AG04449 (cell line): ENCODE data around the gene MICB.
"Not testable (repeated sequence)": the region's sequence is repeated elsewhere in the genome, so short reads cannot be mapped to it uniquely, and the experiment has no call there.

Experiments used
- CTCF ChIA-PET: fragments of 350-600 bp; formaldehyde crosslinking; extraction: SDS; loops from one replicate; lab custom pipeline; 2021; ENCODE audit warnings: antibody characterized with exemption; lab: Yijun Ruan, JAX
- POLR2A ChIA-PET: fragments of 400-600, 350-600 bp; formaldehyde crosslinking; extraction: SDS; loops from one replicate; lab custom pipeline; 2020; ENCODE audit warnings: antibody characterized with exemption, inconsistent platforms; lab: Yijun Ruan, JAX
- DNase-seq: peaks from one replicate; pipeline ENCODE4 v3.0.0-alpha.2; 2010; ENCODE audit warnings: low read depth, low spot score
- H3K4me3 ChIP-seq: 2 replicates; pipeline ENCODE4 v1.5.1; 2011; ENCODE audit warnings: low read depth, mild to moderate bottlenecking, control low read depth, low read length
- TF ChIP-seq, protein P1 (sequence below): IDR thresholded peaks from one replicate; pipeline ENCODE4 v1.5.1; 2011; ENCODE audit warnings: mild to moderate bottlenecking, moderate library complexity, low read length, control low read depth, inconsistent platforms; ENCODE audit not compliant: insufficient read depth; ENCODE audit errors: missing control alignments

MICB gene

DNA sequence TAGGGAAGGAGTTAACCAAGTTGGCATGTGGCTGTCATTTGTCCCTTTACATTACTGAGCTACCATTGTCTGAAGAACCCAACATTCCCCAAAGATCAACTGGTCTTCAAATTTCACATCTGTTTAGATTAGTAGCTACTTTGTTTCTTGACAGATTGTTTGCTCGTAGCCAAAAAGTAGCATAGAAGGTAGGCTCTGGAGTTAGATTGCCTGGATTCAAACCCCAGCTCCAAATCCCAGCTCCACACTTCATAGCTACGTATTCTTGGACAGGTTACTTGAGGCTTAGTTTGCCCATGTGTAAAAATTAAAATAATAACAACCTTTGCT lies 50.6 kb downstream of the MICB start:
- ChIA-PET POLR2A (interaction anchor here (1.6 kb wide), 1 partner anchor 279 kb away, joined by 5 read pairs; the partner anchor contains the start of gene HSPA1B), CTCF (interaction anchor here (1.0 to 38.4 kb wide), 4 partner anchors 15 to 77 kb away, joined by 3 to 1569 read pairs (median 3); partner anchors contain the start of genes LST1, LTB, NCR3 and TNF)
- peak overlapping the region; percentile 58 for H3K4me3 ChIP-seq
- DNase-seq: no peak
- TF ChIP-seq, protein P1, sequence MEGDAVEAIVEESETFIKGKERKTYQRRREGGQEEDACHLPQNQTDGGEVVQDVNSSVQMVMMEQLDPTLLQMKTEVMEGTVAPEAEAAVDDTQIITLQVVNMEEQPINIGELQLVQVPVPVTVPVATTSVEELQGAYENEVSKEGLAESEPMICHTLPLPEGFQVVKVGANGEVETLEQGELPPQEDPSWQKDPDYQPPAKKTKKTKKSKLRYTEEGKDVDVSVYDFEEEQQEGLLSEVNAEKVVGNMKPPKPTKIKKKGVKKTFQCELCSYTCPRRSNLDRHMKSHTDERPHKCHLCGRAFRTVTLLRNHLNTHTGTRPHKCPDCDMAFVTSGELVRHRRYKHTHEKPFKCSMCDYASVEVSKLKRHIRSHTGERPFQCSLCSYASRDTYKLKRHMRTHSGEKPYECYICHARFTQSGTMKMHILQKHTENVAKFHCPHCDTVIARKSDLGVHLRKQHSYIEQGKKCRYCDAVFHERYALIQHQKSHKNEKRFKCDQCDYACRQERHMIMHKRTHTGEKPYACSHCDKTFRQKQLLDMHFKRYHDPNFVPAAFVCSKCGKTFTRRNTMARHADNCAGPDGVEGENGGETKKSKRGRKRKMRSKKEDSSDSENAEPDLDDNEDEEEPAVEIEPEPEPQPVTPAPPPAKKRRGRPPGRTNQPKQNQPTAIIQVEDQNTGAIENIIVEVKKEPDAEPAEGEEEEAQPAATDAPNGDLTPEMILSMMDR: no peak

- H3K4me3 ChIP-seq, DNase-seq, POLR2A ChIA-PET: not testable (repeated sequence)
- CTCF ChIA-PET: interaction anchor here (0.9 to 38.4 kb wide), 8 partner anchors 9 to 320 kb away, joined by 3 to 1569 read pairs (median 4); partner anchors contain the start of genes LST1, LTB, NCR3 and TNF
- TF ChIP-seq, protein P1: peak; percentile 21
These were observed 53.4 kb downstream of the MICB start for GRCh38 chr6:31551371-31551770.

- no peak for DNase-seq
- CTCF ChIA-PET: interaction anchor here (4.7 to 38.4 kb wide), 2 partner anchors 11 to 32 kb away, joined by 17 to 1569 read pairs; partner anchors contain the start of genes ATP6V1G2, LST1, LTB and NCR3
- POLR2A ChIA-PET: no interaction called here
- H3K4me3 ChIP-seq: no peak overlapping the region
- TF ChIP-seq, protein P1: no peak
These were observed 58.4 kb downstream of the MICB start for GRCh38 chr6:31556307-31556706.

DNA sequence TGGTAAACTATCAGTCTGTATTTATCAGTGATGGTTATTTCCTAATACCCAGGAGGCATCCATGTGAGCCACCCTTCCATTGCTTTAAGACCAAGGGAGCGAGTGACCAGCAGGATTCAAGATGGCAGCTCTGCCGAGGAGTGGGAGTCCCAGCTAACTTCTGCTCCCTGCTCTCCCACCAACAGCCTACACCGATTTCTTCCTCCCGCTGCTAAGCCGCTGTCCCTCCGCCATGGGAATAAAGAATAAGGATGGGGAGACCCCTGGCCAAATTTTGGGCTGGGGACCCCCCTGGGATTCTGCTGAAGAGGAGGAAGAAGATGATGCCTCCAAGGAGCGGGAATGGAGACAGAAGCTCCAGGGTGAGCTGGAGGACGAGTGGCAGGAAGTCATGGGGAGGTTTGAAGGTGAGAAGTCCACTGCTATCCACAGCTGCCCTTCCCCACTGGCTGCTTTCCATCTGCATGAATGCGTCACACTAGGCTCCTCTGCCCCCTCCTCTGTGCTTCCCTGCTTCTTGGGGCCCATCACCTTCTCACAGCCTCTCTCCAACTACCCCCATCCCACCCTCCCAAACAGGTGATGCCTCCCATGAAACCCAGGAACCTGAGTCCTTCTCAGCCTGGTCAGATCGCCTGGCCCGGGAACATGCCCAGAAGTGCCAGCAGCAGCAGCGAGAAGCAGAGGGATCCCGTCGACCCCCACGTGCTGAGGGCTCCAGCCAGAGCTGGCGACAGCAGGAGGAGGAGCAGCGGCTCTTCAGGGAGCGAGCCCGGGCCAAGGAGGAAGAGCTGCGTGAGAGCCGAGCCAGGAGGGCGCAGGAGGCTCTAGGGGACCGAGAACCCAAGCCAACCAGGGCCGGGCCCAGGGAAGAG lies 59.7 kb downstream of the MICB start:
- no peak for DNase-seq
- CTCF ChIA-PET: interaction anchor here (4.7 to 38.4 kb wide), 2 partner anchors 12 to 30 kb away, joined by 17 to 1569 read pairs; partner anchors contain the start of genes ATP6V1G2, LST1, LTB and NCR3
- POLR2A ChIA-PET: no interaction called here
- H3K4me3 ChIP-seq: no peak overlapping the region
- TF ChIP-seq, protein P1: no peak

DNA sequence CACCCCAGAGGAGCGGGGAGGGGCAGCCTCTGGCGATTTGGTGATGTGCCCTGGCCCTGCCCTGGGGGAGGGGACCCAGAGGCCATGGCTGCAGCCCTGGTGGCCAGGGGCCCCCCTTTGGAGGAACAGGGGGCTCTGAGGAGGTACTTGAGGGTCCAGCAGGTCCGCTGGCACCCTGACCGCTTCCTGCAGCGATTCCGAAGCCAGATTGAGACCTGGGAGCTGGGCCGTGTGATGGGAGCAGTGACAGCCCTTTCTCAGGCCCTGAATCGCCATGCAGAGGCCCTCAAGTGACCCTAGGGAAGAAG lies 60.3 kb downstream of the MICB start:
- ChIA-PET CTCF (interaction anchor here (1.3 to 38.4 kb wide), 4 partner anchors 8 to 63 kb away, joined by 3 to 1569 read pairs (median 10); partner anchors contain the start of genes ATP6V1G2, LST1, LTB and NCR3), POLR2A (no interaction called here)
- no peak for DNase-seq
- no peak overlapping the region for H3K4me3 ChIP-seq
- TF ChIP-seq, protein P1: no peak
